Esophagus muscularis mucosa (tissue), 3 donors: ENCODE measurements around the gene PKD1L1.

Source experiments
- POLR2A ChIP-seq: fragments of 450-650 bp; IDR thresholded peaks from one replicate; pipeline ENCODE4 v1.6.1; 2017; ENCODE audit warnings: antibody characterized with exemption, moderate library complexity, mild to moderate bottlenecking, low read depth
- POLR2AphosphoS5 ChIP-seq, 2 donors: sonication (generic); formaldehyde crosslinking; IDR thresholded peaks; one replicate each; pipeline ENCODE4 v1.6.1; 2017; ENCODE audit warnings: antibody characterized with exemption in 2 of 2
- TF ChIP-seq, protein P1 (sequence below), 3 experiments: fragments of 200-600 bp in 2 of 3; fragments of 450-650 bp in 1 of 3; sonication (generic) in 2 of 3; IDR thresholded peaks; one replicate each; pipeline ENCODE4 v1.5.1; 2017 to 2019; ENCODE audit warnings: antibody characterized with exemption in 3 of 3, mild to moderate bottlenecking in 2 of 3, moderate library complexity in 1 of 3

DNA sequence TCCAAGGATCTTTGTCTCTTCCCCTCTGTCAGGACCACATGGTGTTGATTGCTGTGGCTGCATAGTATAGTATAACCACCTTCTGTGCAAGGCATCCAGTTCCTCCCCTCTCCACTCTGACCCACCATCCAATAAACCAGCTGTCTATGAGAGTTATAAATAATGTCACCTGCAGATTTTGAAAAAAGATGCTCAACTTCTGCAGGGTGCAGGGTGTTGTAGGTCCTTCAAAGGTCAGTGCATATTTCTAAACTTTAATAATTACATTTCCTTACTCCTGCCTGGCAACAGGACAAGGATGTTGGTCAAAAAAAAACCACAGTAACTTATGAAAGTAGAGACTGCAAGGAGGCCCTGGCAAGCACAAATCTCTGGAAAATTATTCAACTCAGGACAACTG, 166.2 kb downstream of the PKD1L1 start:
- TF ChIP-seq POLR2AphosphoS5 (IDR thresholded peaks at IDR 0.05): no peak
- TF ChIP-seq, protein P1, sequence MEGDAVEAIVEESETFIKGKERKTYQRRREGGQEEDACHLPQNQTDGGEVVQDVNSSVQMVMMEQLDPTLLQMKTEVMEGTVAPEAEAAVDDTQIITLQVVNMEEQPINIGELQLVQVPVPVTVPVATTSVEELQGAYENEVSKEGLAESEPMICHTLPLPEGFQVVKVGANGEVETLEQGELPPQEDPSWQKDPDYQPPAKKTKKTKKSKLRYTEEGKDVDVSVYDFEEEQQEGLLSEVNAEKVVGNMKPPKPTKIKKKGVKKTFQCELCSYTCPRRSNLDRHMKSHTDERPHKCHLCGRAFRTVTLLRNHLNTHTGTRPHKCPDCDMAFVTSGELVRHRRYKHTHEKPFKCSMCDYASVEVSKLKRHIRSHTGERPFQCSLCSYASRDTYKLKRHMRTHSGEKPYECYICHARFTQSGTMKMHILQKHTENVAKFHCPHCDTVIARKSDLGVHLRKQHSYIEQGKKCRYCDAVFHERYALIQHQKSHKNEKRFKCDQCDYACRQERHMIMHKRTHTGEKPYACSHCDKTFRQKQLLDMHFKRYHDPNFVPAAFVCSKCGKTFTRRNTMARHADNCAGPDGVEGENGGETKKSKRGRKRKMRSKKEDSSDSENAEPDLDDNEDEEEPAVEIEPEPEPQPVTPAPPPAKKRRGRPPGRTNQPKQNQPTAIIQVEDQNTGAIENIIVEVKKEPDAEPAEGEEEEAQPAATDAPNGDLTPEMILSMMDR (IDR thresholded peaks at IDR 0.05): no peak
- no peak for TF ChIP-seq POLR2A
